Epithelial cell of esophagus (primary cell): Measurements from ENCODE around the gene DGKE.
A peak's percentile ranks its signal among the peaks of the same experiment; 100 is the strongest.

Source experiments
- DNase-seq: peaks from one replicate; pipeline ENCODE4 v3.0.0; 2010; ENCODE audit warnings: low read depth
- H3K4me3 ChIP-seq: 2 replicates; pipeline ENCODE4 v1.5.1; 2011; ENCODE audit warnings: mild to moderate bottlenecking, low read length, control low read depth
- CTCF ChIP-seq: IDR thresholded peaks from 2 replicates; pipeline ENCODE4 v1.5.1; 2011; ENCODE audit warnings: low read depth, mild to moderate bottlenecking, low read length, control low read depth, inconsistent platforms; ENCODE audit not compliant: insufficient read depth; ENCODE audit errors: missing control alignments

Gene DGKE

GRCh38 chr17:56806949-56807348 lies 27.0 kb upstream of the DGKE start:
- TF ChIP-seq CTCF = no peak
- no peak overlapping the region for H3K4me3 ChIP-seq
- no peak for DNase-seq

DNA sequence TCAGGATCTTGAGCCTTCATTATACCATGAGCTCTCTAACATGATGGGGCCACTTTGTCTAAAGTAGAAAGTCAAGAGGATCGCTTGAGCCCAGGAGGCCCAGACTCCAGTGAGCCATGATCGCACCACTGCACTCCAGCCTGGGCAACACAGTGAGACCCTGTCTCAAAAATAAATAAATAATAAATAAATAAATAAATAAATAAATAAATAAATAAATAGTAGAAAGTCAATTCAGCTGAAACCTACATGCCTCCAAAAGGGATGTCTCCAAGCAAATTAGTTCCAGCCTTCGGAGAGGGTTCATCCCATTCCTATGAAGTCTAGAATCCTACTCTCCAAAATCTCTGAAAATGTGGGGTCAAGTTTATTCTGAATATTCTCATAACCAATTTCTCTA lies 26.2 kb upstream of the DGKE start:
- no peak for TF ChIP-seq CTCF
- H3K4me3 ChIP-seq = no peak overlapping the region
- DNase-seq = no peak

DNA sequence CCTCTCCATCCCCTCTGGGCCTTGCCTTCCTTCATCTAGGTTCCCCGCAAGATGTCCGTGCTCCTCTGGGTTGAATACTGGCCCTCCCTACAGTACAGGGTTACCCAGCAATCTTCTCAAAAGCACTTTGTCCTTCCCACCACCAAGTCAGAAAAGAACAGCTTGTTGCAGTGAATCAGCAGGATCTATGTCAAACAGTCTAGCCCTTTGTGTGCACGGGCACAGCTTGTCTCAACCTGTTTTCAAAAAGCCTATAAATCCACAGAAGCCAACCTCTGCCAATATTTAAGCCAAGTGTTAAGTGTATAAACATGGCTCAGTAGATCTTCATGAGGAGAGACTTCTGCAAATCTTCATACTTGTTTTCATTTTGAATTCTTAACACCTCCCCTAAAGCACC lies 25.4 kb upstream of the DGKE start:
- peak; percentile 89 for DNase-seq
- H3K4me3 ChIP-seq = no peak overlapping the region
- TF ChIP-seq CTCF = no peak

GRCh38 chr17:56809106-56809819 lies 24.7 kb upstream of the DGKE start:
- DNase-seq = no peak
- no peak overlapping the region for H3K4me3 ChIP-seq
- no peak for TF ChIP-seq CTCF

DNA sequence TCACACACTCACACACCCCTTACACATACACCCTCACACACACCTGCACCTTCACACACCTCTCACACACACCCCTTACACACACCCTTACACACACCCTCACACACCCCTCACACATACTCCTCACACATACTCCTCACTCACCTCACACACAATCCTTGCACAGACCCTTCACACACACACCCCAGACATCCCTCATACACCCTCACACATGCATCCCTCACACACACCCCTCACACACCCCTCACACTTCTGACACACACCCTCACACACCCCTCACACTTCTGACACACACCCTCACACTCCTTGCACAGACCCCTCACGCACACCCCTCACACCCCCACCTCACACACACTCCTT lies 24.2 kb upstream of the DGKE start:
- DNase-seq = no peak
- TF ChIP-seq CTCF = no peak
- H3K4me3 ChIP-seq = no peak overlapping the region

- no peak for TF ChIP-seq CTCF
- no peak for DNase-seq
- no peak overlapping the region for H3K4me3 ChIP-seq
These were observed 23.6 kb upstream of the DGKE start for GRCh38 chr17:56810343-56810742.
